ENCODE results near the gene AGPAT4. TPM values are rescaled to one million over a fixed set of nuclear protein-coding genes. Genes with fewer than 3 reads are reported as not detected.

The AGPAT4 gene
- total RNA-seq, 1 experiment from 2014 or later: 0.07 TPM

GRCh38 chr6:161302949-161303348 lies 29.1 kb upstream of the AGPAT4 start:
- Histone ChIP-seq H3K9me2 (ENCODE audit: insufficient read depth) (no peaks in the 10 kb centered on the region), H3K4me3 (no peak overlapping the region), H3K9me3 (ENCODE audit: insufficient read depth, low read depth) (no peaks in the 10 kb centered on the region), H2AFZ (no peak overlapping the region), H3K27ac (no peak overlapping the region), H3F3A (ENCODE audit: insufficient read depth, low read depth) (no peaks in the 10 kb centered on the region), H4K20me1 (ENCODE audit: insufficient read depth) (no peaks in the 10 kb centered on the region), H3K36me3 (ENCODE audit: low read depth) (no peaks in the 10 kb centered on the region), H3K79me2 (ENCODE audit: low read depth) (no peaks in the 10 kb centered on the region), H3K4me1 (replicated peaks; ENCODE audit: insufficient read depth) (no peaks in the 10 kb centered on the region), H3K4me2 (no peak overlapping the region), H3K27me3 (ENCODE audit: insufficient read depth, low read depth) (peaks cover 3% of the 10 kb centered on the region; the same call in 1 of the 2 replicates)
- intact Hi-C loops (cut with micrococcal nuclease; ENCODE audit: unreplicated experiment): no loop called here
- BruUV-seq (replicated peaks): no TSS peak
- CTCF ChIA-PET: no interaction called here
- POLR2A ChIA-PET (ENCODE audit: unreplicated experiment): no interaction called here
- TF ChIP-seq CTCF (conservative IDR thresholded peaks at IDR 0.05) (no peak), EZH2 (IDR thresholded peaks at IDR 0.05; ENCODE audit: low read depth) (no peak)
- DNase-seq: no peak

GRCh38 chr6:161301338-161301737 lies 27.5 kb upstream of the AGPAT4 start:
- no peak overlapping the region for H3K4me3 ChIP-seq
- TF ChIP-seq EZH2 (IDR thresholded peaks at IDR 0.05; ENCODE audit: low read depth): no peak
- TF ChIP-seq CTCF (conservative IDR thresholded peaks at IDR 0.05): no peak
- DNase-seq: no peak
- no TSS peak for BruUV-seq (replicated peaks)
- no peaks in the 10 kb centered on the region for H3K36me3 ChIP-seq (ENCODE audit: low read depth)
- intact Hi-C loops (cut with micrococcal nuclease; ENCODE audit: unreplicated experiment): no loop called here
- no peaks in the 10 kb centered on the region for H3K79me2 ChIP-seq (ENCODE audit: low read depth)
- H3K4me1 ChIP-seq (replicated peaks; ENCODE audit: insufficient read depth): no peaks in the 10 kb centered on the region
- H3K4me2 ChIP-seq: no peak overlapping the region
- POLR2A ChIA-PET (ENCODE audit: unreplicated experiment): no interaction called here
- H3K27ac ChIP-seq: no peak overlapping the region
- H2AFZ ChIP-seq: no peak overlapping the region
- no peaks in the 10 kb centered on the region for H4K20me1 ChIP-seq (ENCODE audit: insufficient read depth)
- no peaks in the 10 kb centered on the region for H3F3A ChIP-seq (ENCODE audit: insufficient read depth, low read depth)
- CTCF ChIA-PET: no interaction called here
- H3K9me3 ChIP-seq (ENCODE audit: insufficient read depth, low read depth): no peaks in the 10 kb centered on the region; the same call in none of the 2 replicates
- H3K9me2 ChIP-seq (ENCODE audit: insufficient read depth): no peaks in the 10 kb centered on the region
- H3K27me3 ChIP-seq (ENCODE audit: insufficient read depth, low read depth): peaks cover 3% of the 10 kb centered on the region; the same call in 1 of the 2 replicates

- no peaks in the 10 kb centered on the region for H3K36me3 ChIP-seq (ENCODE audit: low read depth)
- TF ChIP-seq CTCF (conservative IDR thresholded peaks at IDR 0.05) (no peak), EZH2 (IDR thresholded peaks at IDR 0.05; ENCODE audit: low read depth) (no peak)
- ChIA-PET POLR2A (ENCODE audit: unreplicated experiment) (no interaction called here), CTCF (no interaction called here)
- H2AFZ ChIP-seq: no peak overlapping the region
- peaks cover 3% of the 10 kb centered on the region; the same call in 1 of the 2 replicates for H3K27me3 ChIP-seq (ENCODE audit: insufficient read depth, low read depth)
- BruUV-seq (replicated peaks): no TSS peak
- intact Hi-C loops (cut with micrococcal nuclease; ENCODE audit: unreplicated experiment): no loop called here
- H3K4me3 ChIP-seq: no peak overlapping the region
- H3K79me2 ChIP-seq (ENCODE audit: low read depth): no peaks in the 10 kb centered on the region
- no peaks in the 10 kb centered on the region for H3K4me1 ChIP-seq (replicated peaks; ENCODE audit: insufficient read depth)
- no peak for DNase-seq
- H3K4me2 ChIP-seq: no peak overlapping the region
- H3K9me3 ChIP-seq (ENCODE audit: insufficient read depth, low read depth): no peaks in the 10 kb centered on the region; the same call in none of the 2 replicates
- no peak overlapping the region for H3K27ac ChIP-seq
- no peaks in the 10 kb centered on the region for H3K9me2 ChIP-seq (ENCODE audit: insufficient read depth)
- no peaks in the 10 kb centered on the region for H3F3A ChIP-seq (ENCODE audit: insufficient read depth, low read depth)
- no peaks in the 10 kb centered on the region for H4K20me1 ChIP-seq (ENCODE audit: insufficient read depth)
These were observed 27.0 kb upstream of the AGPAT4 start for GRCh38 chr6:161300823-161301222.
